Adrenal gland (tissue), 12 donors: ENCODE data around the gene HAVCR1. TPM values are rescaled to one million over a fixed set of nuclear protein-coding genes. Genes with fewer than 3 reads are reported as not detected.

ENCODE experiments used
- DNase-seq, 7 donors: peaks; one replicate each; pipeline ENCODE4 v3.0.0-alpha.2; 2019 to 2020
- H3K27ac ChIP-seq, 5 donors: fragments of 200-600 bp; sonication (generic) in 4 of 5; 1 replicate in 3 of 5; 2 replicates in 2 of 5; pipeline versions ENCODE4 v1.5.1 to v1.8.0; 2016 to 2020; ENCODE audit warnings: mild to moderate bottlenecking in 1 of 5
- H3K27me3 ChIP-seq: fragments of 200-600 bp; 2 replicates; pipeline ENCODE4 v1.8.0; 2021
- H3K36me3 ChIP-seq, 2 donors: fragments of 200-600 bp; replicated peaks in 1 of 2; 1 replicate in 1 of 2; 2 replicates in 1 of 2; pipeline versions ENCODE4 v1.5.1 to v1.8.0; 2018 to 2022
- H3K4me1 ChIP-seq, 2 donors: fragments of 200-600 bp; replicated peaks in 1 of 2; 1 replicate in 1 of 2; 2 replicates in 1 of 2; pipeline versions ENCODE4 v1.5.1 to v1.8.0; 2018 to 2021
- H3K4me3 ChIP-seq, 4 donors: fragments of 200-600 bp; sonication (generic) in 3 of 4; one replicate each; pipeline ENCODE4 v1.5.1; 2016 to 2018
- H3K9me3 ChIP-seq, 3 donors: fragments of 200-600 bp; sonication (generic) in 1 of 3; replicated peaks in 1 of 3; 1 replicate in 2 of 3; 2 replicates in 1 of 3; pipeline versions ENCODE4 v1.5.1 to v1.8.0; 2016 to 2021
- CTCF ChIP-seq, 6 experiments: fragments of 450-650 bp in 4 of 6; fragments of 200-600 bp in 2 of 6; sonication (generic) in 1 of 6; IDR thresholded peaks; 1 replicate in 5 of 6; 2 replicates in 1 of 6; pipeline versions ENCODE4 v1.5.1 to v1.8.0; 2016 to 2021; ENCODE audit warnings: antibody characterized with exemption in 6 of 6, mild to moderate bottlenecking in 2 of 6, moderate library complexity in 1 of 6
- POLR2A ChIP-seq, 2 donors: fragments of 450-650 bp; IDR thresholded peaks; one replicate each; pipeline ENCODE4 v1.6.1; 2017; ENCODE audit warnings: antibody characterized with exemption in 2 of 2, mild to moderate bottlenecking in 2 of 2, moderate library complexity in 1 of 2
- WGBS, 4 donors: extraction: QIAGEN DNeasy Blood & Tissue Kit in 2 of 4; methylation state at CpG; one replicate each; pipeline versions ENCODE4 v1.1.5 to v1.1.7; 2013 to 2017; 5-methylcytosine and 5-hydroxymethylcytosine counted together
- intact Hi-C, 2 donors: fragments of 100-400 bp; cut with DNase I; formaldehyde crosslinking; loops; one replicate each; pipeline versions ENCODE4 v1.14.1 to v1.15.0; 2022 to 2023
- polyA plus RNA-seq, 3 donors: library from polyadenylated mRNA; stranded (reverse); fragments of 200-250 nt in 2 of 3; fragments of 350-450 nt in 1 of 3; fragmentation: Illumina TruSeq in 1 of 3; extraction: RNeasy Lipid Tissue Mini Kit (QIAGEN cat#74804) in 1 of 3; gene quantifications; one replicate each; pipeline ENCODE4 v1.2.3, GENCODE V29; 2013 to 2014
- total RNA-seq, 9 donors: library from RNA; depleted of rRNA in 4 of 9; stranded (reverse); fragments of >200 nt in 4 of 9; fragments of 120-200 nt in 1 of 9; fragmentation: NEBNext Ultra II Directional in 1 of 9; extraction: Animal tissue kit (Norgen Biotek cat#: 25700) in 1 of 9; gene quantifications; one replicate each; pipeline versions ENCODE4 v1.1.0 to v1.2.4, GENCODE V29; 2013 to 2023
- donor health status: healthy with polysubstance abuse.
- donor health status: Bipolar disorder and iron deficiency.
- donor health status: DM: yes; HTN: yes; CAD: no.
- donor health status: DM: no; HTN: no; CAD: no.
- donor health status: DM: no; HTN: no; CAD: no.
- donor health status: DM: yes; HTN: yes; CAD: no.

Gene HAVCR1
- total and polyA plus RNA-seq, 12 donors, result 0.07 to 0.33 TPM; not detected in 10

- Histone ChIP-seq H3K4me3 (no peak overlapping the region), H3K27ac (no peak overlapping the region), H3K4me1 (no peaks in the 10 kb centered on the region), H3K9me3 (no peaks in the 10 kb centered on the region), H3K36me3 (no peaks in the 10 kb centered on the region), H3K27me3 (no peaks in the 10 kb centered on the region)
- DNase-seq, result no peak
- intact Hi-C loops, result no loop called here
- 89 to 94% (median 92%) methylated on average over 6 to 9 of the region's 9 CpGs for WGBS, 4 donors
- TF ChIP-seq CTCF (IDR thresholded peaks at IDR 0.05) (no peak), POLR2A (IDR thresholded peaks at IDR 0.05) (no peak)
These were observed 74.9 kb downstream of the HAVCR1 start for GRCh38 chr5:156984064-156984463.

GRCh38 chr5:156981481-156981880 lies 77.4 kb downstream of the HAVCR1 start:
- Histone ChIP-seq H3K9me3 (no peaks in the 10 kb centered on the region), H3K4me1 (no peaks in the 10 kb centered on the region), H3K27ac (no peak overlapping the region), H3K4me3 (no peak overlapping the region), H3K36me3 (no peaks in the 10 kb centered on the region), H3K27me3 (no peaks in the 10 kb centered on the region)
- intact Hi-C loops, result no loop called here
- DNase-seq, result no peak
- TF ChIP-seq POLR2A (IDR thresholded peaks at IDR 0.05) (no peak), CTCF (IDR thresholded peaks at IDR 0.05) (no peak)

Other genes with a start within 250 kb of the HAVCR1 start
- under 1 TPM in 2 of 9 donors, not detected in 7; 0.11 to 0.14 TPM for gene PPP1R2B, start 208.8 kb downstream of the HAVCR1 start, total RNA-seq
- gene PPP1R2B, start 208.8 kb downstream of the HAVCR1 start, polyA plus RNA-seq, result under 1 TPM in 1 of 3 donors, not detected in 2; 0.15 TPM
- gene TIMD4, start 95.9 kb downstream of the HAVCR1 start, total RNA-seq, result 1 to 10 TPM in 2 of 9 donors, under 1 TPM in 3, not detected in 4; 0.21 to 2.3 (median 0.86) TPM
- gene TIMD4, start 95.9 kb downstream of the HAVCR1 start, polyA plus RNA-seq, result under 1 TPM in 2 of 3 donors, not detected in 1; 0.10 to 0.24 TPM
- gene HAVCR2, start 49.9 kb upstream of the HAVCR1 start, total RNA-seq, result 10 to 100 TPM in 7 of 9 donors, 1 to 10 TPM in 2; 2.4 to 48.6 (median 16.0) TPM
- gene HAVCR2, start 49.9 kb upstream of the HAVCR1 start, polyA plus RNA-seq, result 10 to 100 TPM in 1 of 3 donors, 1 to 10 TPM in 2; 6.2 to 11.4 (median 7.4) TPM
- 10 to 100 TPM in 8 of 9 donors, 1 to 10 TPM in 1; 9.5 to 45.3 (median 17.2) TPM for gene MED7, start 83.7 kb upstream of the HAVCR1 start, total RNA-seq
- gene MED7, start 83.7 kb upstream of the HAVCR1 start, polyA plus RNA-seq, result 10 to 100 TPM; 16.3 to 42.4 (median 19.6) TPM
- gene GARIN3, start 107.1 kb upstream of the HAVCR1 start, total RNA-seq, result not detected
- gene GARIN3, start 107.1 kb upstream of the HAVCR1 start, polyA plus RNA-seq, result not detected
- gene ITK, start 121.7 kb upstream of the HAVCR1 start, total RNA-seq, result 1 to 10 TPM in 4 of 9 donors, under 1 TPM in 4, not detected in 1; 0.22 to 2.7 (median 1.3) TPM
- gene ITK, start 121.7 kb upstream of the HAVCR1 start, polyA plus RNA-seq, result under 1 TPM; 0.54 to 0.92 (median 0.88) TPM
- 100 to 1,000 TPM in 1 of 9 donors, 10 to 100 TPM in 8; 24.8 to 123 (median 56.4) TPM for gene CYFIP2, start 207.0 kb upstream of the HAVCR1 start, total RNA-seq
- gene CYFIP2, start 207.0 kb upstream of the HAVCR1 start, polyA plus RNA-seq, result 10 to 100 TPM; 32.6 to 63.6 (median 45.0) TPM